ENCODE results near the gene EEIG1. TPM values are rescaled to one million over a fixed set of nuclear protein-coding genes. Genes with fewer than 3 reads are reported as not detected.
A peak's percentile ranks its signal among the peaks of the same experiment; 100 is the strongest.

EEIG1 gene
- total RNA-seq, 2 experiments from 2014 or later: 77.2 to 83.8 TPM

- Mint-ChIP-seq H3K4me3 (peak overlapping the region; percentile 95), H3K27ac (peak overlapping the region; percentile 44), H3K9me3 (no peaks in the 10 kb centered on the region), H3K4me1 (peaks cover 30% of the 10 kb centered on the region), H3K27me3 (peaks cover 4% of the 10 kb centered on the region), H3K36me3 (peaks cover 22% of the 10 kb centered on the region)
- DNase-seq: no peak
Observed at GRCh38 chr9:127935765-127936221, 45.0 kb downstream of the EEIG1 start.

- Mint-ChIP-seq H3K4me3 (no peak overlapping the region), H3K9me3 (no peaks in the 10 kb centered on the region), H3K27ac (no peak overlapping the region), H3K27me3 (peaks cover 4% of the 10 kb centered on the region), H3K36me3 (peaks cover 22% of the 10 kb centered on the region), H3K4me1 (peaks cover 32% of the 10 kb centered on the region)
- DNase-seq: no peak
Observed at GRCh38 chr9:127934986-127935385, 45.8 kb downstream of the EEIG1 start.

- no peak for DNase-seq
- Mint-ChIP-seq H3K4me1 (peaks cover 34% of the 10 kb centered on the region), H3K4me3 (no peak overlapping the region), H3K9me3 (no peaks in the 10 kb centered on the region), H3K27ac (no peak overlapping the region), H3K27me3 (peaks cover 4% of the 10 kb centered on the region), H3K36me3 (peaks cover 22% of the 10 kb centered on the region)
Observed at GRCh38 chr9:127934248-127934647, 46.5 kb downstream of the EEIG1 start.

- H3K9me3 Mint-ChIP-seq: no peaks in the 10 kb centered on the region
- H3K4me3 Mint-ChIP-seq: peak overlapping the region; percentile 24
- H3K4me1 Mint-ChIP-seq: peaks cover 25% of the 10 kb centered on the region
- DNase-seq: no peak
- H3K27me3 Mint-ChIP-seq: no peaks in the 10 kb centered on the region
- peaks cover 15% of the 10 kb centered on the region for H3K36me3 Mint-ChIP-seq
- peak overlapping the region; percentile 30 for H3K27ac Mint-ChIP-seq
Observed at GRCh38 chr9:127931092-127931881, 49.5 kb downstream of the EEIG1 start.

Other genes with a start within 250 kb of the EEIG1 start
- 10 to 100 TPM; 17.7 to 18.1 TPM for gene TOR2A, start 245.7 kb downstream of the EEIG1 start, total RNA-seq
- 10 to 100 TPM; 20.4 to 21.5 TPM for gene SH2D3C, start 202.3 kb downstream of the EEIG1 start, total RNA-seq
- gene CDK9, start 195.0 kb downstream of the EEIG1 start, total RNA-seq: 10 to 100 TPM; 85.2 to 94.2 TPM
- 10 to 100 TPM; 86.3 to 88.0 TPM for gene FPGS, start 178.1 kb downstream of the EEIG1 start, total RNA-seq
- 10 to 100 TPM; 17.7 to 18.8 TPM for gene ENG, start 126.3 kb downstream of the EEIG1 start, total RNA-seq
- gene AK1, start 103.3 kb downstream of the EEIG1 start, total RNA-seq: 10 to 100 TPM in 1 of 2 experiments, 1 to 10 TPM in 1; 9.9 to 11.7 TPM
- gene ST6GALNAC6, start 81.4 kb downstream of the EEIG1 start, total RNA-seq: 10 to 100 TPM; 44.5 to 45.1 TPM
- gene ST6GALNAC4, start 63.9 kb downstream of the EEIG1 start, total RNA-seq: 10 to 100 TPM; 45.3 to 51.2 TPM
- 1 to 10 TPM; 2.3 to 3.2 TPM for gene PIP5KL1, start 50.2 kb downstream of the EEIG1 start, total RNA-seq
- gene DPM2, start 43.1 kb downstream of the EEIG1 start, total RNA-seq: 10 to 100 TPM; 55.4 to 57.6 TPM
- 10 to 100 TPM; 11.2 to 12.0 TPM for gene NAIF1, start 86.3 kb upstream of the EEIG1 start, total RNA-seq
- gene SLC25A25, start 87.2 kb upstream of the EEIG1 start, total RNA-seq: 10 to 100 TPM; 13.0 to 14.5 TPM
- gene PTGES2, start 146.7 kb upstream of the EEIG1 start, total RNA-seq: 10 to 100 TPM; 63.3 to 66.1 TPM
- gene LCN2, start 168.5 kb upstream of the EEIG1 start, total RNA-seq: not detected
- gene BBLN, start 179.3 kb upstream of the EEIG1 start, total RNA-seq: 10 to 100 TPM; 74.1 to 77.3 TPM
- gene CIZ1, start 210.6 kb upstream of the EEIG1 start, total RNA-seq: 10 to 100 TPM; 86.8 to 91.3 TPM
- under 1 TPM; 0.37 to 0.58 TPM for gene DNM1, start 222.4 kb upstream of the EEIG1 start, total RNA-seq